ENCODE measurements around the gene TGM4. TPM values are rescaled to one million over a fixed set of nuclear protein-coding genes. Genes with fewer than 3 reads are reported as not detected.

The TGM4 gene
- total and polyA plus RNA-seq, 2 experiments from 2014 or later: not detected

DNA sequence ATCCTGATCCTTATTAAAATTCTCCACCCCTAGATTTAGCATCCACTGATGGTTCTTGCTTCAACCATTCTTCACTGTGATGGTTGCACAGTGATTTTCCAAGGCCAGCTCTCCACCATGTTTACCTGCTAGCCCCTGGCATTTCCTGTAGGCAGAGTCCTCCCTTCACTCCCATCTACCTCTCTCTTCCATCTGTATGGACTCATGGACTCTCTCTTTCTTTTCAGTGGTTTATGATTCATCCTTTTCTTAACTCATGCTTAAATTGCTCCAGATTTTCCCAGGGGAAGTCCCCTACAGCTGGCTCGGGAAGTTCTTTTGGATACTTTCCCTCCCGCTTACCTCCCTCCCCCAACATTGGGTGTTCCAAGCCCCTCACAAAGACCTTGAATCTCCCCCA is 18.7 kb downstream of the TGM4 start:
- Mint-ChIP-seq H3K4me1 (peaks cover 11% of the 10 kb centered on the region), H3K27me3 (ENCODE audit: insufficient read depth, low read depth, poor library complexity) (peaks cover 8% of the 10 kb centered on the region), H3K36me3 (ENCODE audit: low read depth) (no peaks in the 10 kb centered on the region), H3K27ac (no peak overlapping the region), H3K4me3 (no peak overlapping the region), H3K9me3 (no peaks in the 10 kb centered on the region; the same call in 2 of the 3 replicates)
- H3K36me3 ChIP-seq (ENCODE audit: insufficient read depth): no peaks in the 10 kb centered on the region
- no peak overlapping the region for H3K4me3 ChIP-seq
- H4K20me1 ChIP-seq (replicated peaks; ENCODE audit: insufficient read depth): no peaks in the 10 kb centered on the region
- no peak overlapping the region for H2AFZ ChIP-seq
- H3K27me3 ChIP-seq (ENCODE audit: insufficient read depth): no peaks in the 10 kb centered on the region
- H3F3A ChIP-seq (replicated peaks; ENCODE audit: low read depth): no peaks in the 10 kb centered on the region
- H3K9me2 ChIP-seq (ENCODE audit: insufficient read depth): peaks cover 7% of the 10 kb centered on the region
- H3K79me2 ChIP-seq (replicated peaks; ENCODE audit: insufficient read depth): no peaks in the 10 kb centered on the region
- peaks cover 8% of the 10 kb centered on the region for H3K4me1 ChIP-seq (ENCODE audit: insufficient read depth)
- TF ChIP-seq EZH2phosphoT487 (IDR thresholded peaks at IDR 0.05; ENCODE audit: unreplicated experiment) (no peak), POLR2AphosphoS5 (IDR thresholded peaks at IDR 0.05; ENCODE audit: low read depth) (no peak), ZNF331 (CRISPR knock-in tag; IDR thresholded peaks at IDR 0.05; ENCODE audit: low read depth) (no peak), EZH2 (IDR thresholded peaks at IDR 0.05; ENCODE audit: low read depth, unreplicated experiment) (no peak), ZNF114 (CRISPR knock-in tag; IDR thresholded peaks at IDR 0.05) (no peak), STAT1 (IDR thresholded peaks at IDR 0.05; ENCODE audit: unreplicated experiment) (no peak), CREB1 (CRISPR knock-in tag; IDR thresholded peaks at IDR 0.05; ENCODE audit: low read depth) (no peak), NANOG (IDR thresholded peaks at IDR 0.05; ENCODE audit: borderline replicate concordance) (no peak), JUNB (IDR thresholded peaks at IDR 0.05; ENCODE audit: unreplicated experiment) (no peak)
- TF ChIP-seq, protein P1, sequence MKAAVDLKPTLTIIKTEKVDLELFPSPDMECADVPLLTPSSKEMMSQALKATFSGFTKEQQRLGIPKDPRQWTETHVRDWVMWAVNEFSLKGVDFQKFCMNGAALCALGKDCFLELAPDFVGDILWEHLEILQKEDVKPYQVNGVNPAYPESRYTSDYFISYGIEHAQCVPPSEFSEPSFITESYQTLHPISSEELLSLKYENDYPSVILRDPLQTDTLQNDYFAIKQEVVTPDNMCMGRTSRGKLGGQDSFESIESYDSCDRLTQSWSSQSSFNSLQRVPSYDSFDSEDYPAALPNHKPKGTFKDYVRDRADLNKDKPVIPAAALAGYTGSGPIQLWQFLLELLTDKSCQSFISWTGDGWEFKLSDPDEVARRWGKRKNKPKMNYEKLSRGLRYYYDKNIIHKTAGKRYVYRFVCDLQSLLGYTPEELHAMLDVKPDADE (IDR thresholded peaks at IDR 0.05): no peak
- TF ChIP-seq, protein P2, sequence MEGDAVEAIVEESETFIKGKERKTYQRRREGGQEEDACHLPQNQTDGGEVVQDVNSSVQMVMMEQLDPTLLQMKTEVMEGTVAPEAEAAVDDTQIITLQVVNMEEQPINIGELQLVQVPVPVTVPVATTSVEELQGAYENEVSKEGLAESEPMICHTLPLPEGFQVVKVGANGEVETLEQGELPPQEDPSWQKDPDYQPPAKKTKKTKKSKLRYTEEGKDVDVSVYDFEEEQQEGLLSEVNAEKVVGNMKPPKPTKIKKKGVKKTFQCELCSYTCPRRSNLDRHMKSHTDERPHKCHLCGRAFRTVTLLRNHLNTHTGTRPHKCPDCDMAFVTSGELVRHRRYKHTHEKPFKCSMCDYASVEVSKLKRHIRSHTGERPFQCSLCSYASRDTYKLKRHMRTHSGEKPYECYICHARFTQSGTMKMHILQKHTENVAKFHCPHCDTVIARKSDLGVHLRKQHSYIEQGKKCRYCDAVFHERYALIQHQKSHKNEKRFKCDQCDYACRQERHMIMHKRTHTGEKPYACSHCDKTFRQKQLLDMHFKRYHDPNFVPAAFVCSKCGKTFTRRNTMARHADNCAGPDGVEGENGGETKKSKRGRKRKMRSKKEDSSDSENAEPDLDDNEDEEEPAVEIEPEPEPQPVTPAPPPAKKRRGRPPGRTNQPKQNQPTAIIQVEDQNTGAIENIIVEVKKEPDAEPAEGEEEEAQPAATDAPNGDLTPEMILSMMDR (conservative IDR thresholded peaks at IDR 0.05; ENCODE audit: low read depth in 2 of 2): no peak
- TF ChIP-seq, protein P3, sequence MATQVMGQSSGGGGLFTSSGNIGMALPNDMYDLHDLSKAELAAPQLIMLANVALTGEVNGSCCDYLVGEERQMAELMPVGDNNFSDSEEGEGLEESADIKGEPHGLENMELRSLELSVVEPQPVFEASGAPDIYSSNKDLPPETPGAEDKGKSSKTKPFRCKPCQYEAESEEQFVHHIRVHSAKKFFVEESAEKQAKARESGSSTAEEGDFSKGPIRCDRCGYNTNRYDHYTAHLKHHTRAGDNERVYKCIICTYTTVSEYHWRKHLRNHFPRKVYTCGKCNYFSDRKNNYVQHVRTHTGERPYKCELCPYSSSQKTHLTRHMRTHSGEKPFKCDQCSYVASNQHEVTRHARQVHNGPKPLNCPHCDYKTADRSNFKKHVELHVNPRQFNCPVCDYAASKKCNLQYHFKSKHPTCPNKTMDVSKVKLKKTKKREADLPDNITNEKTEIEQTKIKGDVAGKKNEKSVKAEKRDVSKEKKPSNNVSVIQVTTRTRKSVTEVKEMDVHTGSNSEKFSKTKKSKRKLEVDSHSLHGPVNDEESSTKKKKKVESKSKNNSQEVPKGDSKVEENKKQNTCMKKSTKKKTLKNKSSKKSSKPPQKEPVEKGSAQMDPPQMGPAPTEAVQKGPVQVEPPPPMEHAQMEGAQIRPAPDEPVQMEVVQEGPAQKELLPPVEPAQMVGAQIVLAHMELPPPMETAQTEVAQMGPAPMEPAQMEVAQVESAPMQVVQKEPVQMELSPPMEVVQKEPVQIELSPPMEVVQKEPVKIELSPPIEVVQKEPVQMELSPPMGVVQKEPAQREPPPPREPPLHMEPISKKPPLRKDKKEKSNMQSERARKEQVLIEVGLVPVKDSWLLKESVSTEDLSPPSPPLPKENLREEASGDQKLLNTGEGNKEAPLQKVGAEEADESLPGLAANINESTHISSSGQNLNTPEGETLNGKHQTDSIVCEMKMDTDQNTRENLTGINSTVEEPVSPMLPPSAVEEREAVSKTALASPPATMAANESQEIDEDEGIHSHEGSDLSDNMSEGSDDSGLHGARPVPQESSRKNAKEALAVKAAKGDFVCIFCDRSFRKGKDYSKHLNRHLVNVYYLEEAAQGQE (IDR thresholded peaks at IDR 0.05; ENCODE audit: unreplicated experiment): no peak
- TF ChIP-seq, protein P4, sequence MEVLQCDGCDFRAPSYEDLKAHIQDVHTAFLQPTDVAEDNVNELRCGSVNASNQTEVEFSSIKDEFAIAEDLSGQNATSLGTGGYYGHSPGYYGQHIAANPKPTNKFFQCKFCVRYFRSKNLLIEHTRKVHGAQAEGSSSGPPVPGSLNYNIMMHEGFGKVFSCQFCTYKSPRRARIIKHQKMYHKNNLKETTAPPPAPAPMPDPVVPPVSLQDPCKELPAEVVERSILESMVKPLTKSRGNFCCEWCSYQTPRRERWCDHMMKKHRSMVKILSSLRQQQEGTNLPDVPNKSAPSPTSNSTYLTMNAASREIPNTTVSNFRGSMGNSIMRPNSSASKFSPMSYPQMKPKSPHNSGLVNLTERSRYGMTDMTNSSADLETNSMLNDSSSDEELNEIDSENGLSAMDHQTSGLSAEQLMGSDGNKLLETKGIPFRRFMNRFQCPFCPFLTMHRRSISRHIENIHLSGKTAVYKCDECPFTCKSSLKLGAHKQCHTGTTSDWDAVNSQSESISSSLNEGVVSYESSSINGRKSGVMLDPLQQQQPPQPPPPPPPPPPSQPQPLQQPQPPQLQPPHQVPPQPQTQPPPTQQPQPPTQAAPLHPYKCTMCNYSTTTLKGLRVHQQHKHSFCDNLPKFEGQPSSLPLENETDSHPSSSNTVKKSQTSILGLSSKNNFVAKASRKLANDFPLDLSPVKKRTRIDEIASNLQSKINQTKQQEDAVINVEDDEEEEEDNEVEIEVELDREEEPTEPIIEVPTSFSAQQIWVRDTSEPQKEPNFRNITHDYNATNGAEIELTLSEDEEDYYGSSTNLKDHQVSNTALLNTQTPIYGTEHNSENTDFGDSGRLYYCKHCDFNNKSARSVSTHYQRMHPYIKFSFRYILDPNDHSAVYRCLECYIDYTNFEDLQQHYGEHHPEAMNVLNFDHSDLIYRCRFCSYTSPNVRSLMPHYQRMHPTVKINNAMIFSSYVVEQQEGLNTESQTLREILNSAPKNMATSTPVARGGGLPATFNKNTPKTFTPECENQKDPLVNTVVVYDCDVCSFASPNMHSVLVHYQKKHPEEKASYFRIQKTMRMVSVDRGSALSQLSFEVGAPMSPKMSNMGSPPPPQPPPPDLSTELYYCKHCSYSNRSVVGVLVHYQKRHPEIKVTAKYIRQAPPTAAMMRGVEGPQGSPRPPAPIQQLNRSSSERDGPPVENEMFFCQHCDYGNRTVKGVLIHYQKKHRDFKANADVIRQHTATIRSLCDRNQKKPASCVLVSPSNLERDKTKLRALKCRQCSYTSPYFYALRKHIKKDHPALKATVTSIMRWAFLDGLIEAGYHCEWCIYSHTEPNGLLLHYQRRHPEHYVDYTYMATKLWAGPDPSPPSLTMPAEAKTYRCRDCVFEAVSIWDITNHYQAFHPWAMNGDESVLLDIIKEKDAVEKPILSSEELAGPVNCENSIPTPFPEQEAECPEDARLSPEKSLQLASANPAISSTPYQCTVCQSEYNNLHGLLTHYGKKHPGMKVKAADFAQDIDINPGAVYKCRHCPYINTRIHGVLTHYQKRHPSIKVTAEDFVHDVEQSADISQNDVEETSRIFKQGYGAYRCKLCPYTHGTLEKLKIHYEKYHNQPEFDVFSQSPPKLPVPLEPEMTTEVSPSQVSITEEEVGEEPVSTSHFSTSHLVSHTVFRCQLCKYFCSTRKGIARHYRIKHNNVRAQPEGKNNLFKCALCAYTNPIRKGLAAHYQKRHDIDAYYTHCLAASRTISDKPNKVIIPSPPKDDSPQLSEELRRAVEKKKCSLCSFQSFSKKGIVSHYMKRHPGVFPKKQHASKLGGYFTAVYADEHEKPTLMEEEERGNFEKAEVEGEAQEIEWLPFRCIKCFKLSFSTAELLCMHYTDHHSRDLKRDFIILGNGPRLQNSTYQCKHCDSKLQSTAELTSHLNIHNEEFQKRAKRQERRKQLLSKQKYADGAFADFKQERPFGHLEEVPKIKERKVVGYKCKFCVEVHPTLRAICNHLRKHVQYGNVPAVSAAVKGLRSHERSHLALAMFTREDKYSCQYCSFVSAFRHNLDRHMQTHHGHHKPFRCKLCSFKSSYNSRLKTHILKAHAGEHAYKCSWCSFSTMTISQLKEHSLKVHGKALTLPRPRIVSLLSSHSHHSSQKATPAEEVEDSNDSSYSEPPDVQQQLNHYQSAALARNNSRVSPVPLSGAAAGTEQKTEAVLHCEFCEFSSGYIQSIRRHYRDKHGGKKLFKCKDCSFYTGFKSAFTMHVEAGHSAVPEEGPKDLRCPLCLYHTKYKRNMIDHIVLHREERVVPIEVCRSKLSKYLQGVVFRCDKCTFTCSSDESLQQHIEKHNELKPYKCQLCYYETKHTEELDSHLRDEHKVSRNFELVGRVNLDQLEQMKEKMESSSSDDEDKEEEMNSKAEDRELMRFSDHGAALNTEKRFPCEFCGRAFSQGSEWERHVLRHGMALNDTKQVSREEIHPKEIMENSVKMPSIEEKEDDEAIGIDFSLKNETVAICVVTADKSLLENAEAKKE (CRISPR knock-in tag; IDR thresholded peaks at IDR 0.05): no peak
- H3K27ac ChIP-seq (ENCODE audit: low read depth): no peak overlapping the region
- no peak overlapping the region for H3K4me2 ChIP-seq
- ATAC-seq (no peak), DNase-seq (ENCODE audit: low spot score) (no peak)
